Astrocyte (in vitro differentiated cells and primary cell): ENCODE measurements around the gene AZU1. TPM values are rescaled to one million over a fixed set of nuclear protein-coding genes. Genes with fewer than 3 reads are reported as not detected.

Experiments
- DNase-seq: peaks from one replicate; pipeline ENCODE4 v3.0.0-alpha.2; 2010; ENCODE audit warnings: low read depth
- FAIRE-seq: peaks from 2 replicates; lab custom pipeline; 2011; peaks lifted over from hg19 to GRCh38; lab: Jason Lieb, UNC
- H2AFZ ChIP-seq: 2 replicates; pipeline ENCODE4 v1.6.0; 2012; ENCODE audit warnings: low read depth, low read length, inconsistent platforms
- H3K27ac ChIP-seq: 2 replicates; pipeline ENCODE4 v1.5.1; 2011; ENCODE audit warnings: low read depth, low read length, inconsistent platforms
- H3K27me3 ChIP-seq: 2 replicates; pipeline ENCODE4 v1.6.0; 2011; ENCODE audit warnings: low read length, inconsistent platforms; ENCODE audit not compliant: insufficient read depth
- H3K36me3 ChIP-seq: 2 replicates; pipeline ENCODE4 v1.5.1; 2011; ENCODE audit warnings: low read length, inconsistent platforms; ENCODE audit not compliant: insufficient read depth
- H3K4me1 ChIP-seq: 2 replicates; pipeline ENCODE4 v1.5.1; 2011; ENCODE audit warnings: low read length, inconsistent platforms; ENCODE audit not compliant: insufficient read depth
- H3K4me2 ChIP-seq: 2 replicates; pipeline ENCODE4 v1.6.0; 2012; ENCODE audit warnings: low read length, inconsistent platforms
- H3K4me3 ChIP-seq: 2 replicates; pipeline ENCODE4 v1.5.1; 2011; ENCODE audit warnings: low read depth, mild to moderate bottlenecking, low read length, inconsistent platforms; ENCODE audit not compliant: insufficient read depth
- H3K79me2 ChIP-seq: 2 replicates; pipeline ENCODE4 v1.6.0; 2012; ENCODE audit warnings: mild to moderate bottlenecking, low read length, inconsistent platforms; ENCODE audit not compliant: insufficient read depth
- H3K9ac ChIP-seq: 2 replicates; pipeline ENCODE4 v1.6.0; 2012; ENCODE audit warnings: mild to moderate bottlenecking, low read length, inconsistent platforms
- H3K9me3 ChIP-seq: 2 replicates; pipeline ENCODE4 v1.5.1; 2012; ENCODE audit warnings: low read depth, mild to moderate bottlenecking, low read length, inconsistent platforms; ENCODE audit not compliant: insufficient read depth
- H4K20me1 ChIP-seq: 2 replicates; pipeline ENCODE4 v1.6.0; 2012; ENCODE audit warnings: low read length, inconsistent platforms; ENCODE audit not compliant: insufficient read depth
- H3K27ac Mint-ChIP-seq: one replicate; pipeline ENCODE4 v1.8.0; 2021; ENCODE audit warnings: mild to moderate bottlenecking, mixed read lengths; ENCODE audit not compliant: unreplicated experiment
- H3K27me3 Mint-ChIP-seq: one replicate; pipeline ENCODE4 v1.8.0; 2021; ENCODE audit warnings: low read depth, mixed read lengths; ENCODE audit not compliant: unreplicated experiment
- H3K36me3 Mint-ChIP-seq: one replicate; pipeline ENCODE4 v1.8.0; 2021; ENCODE audit warnings: low read depth, mixed read lengths; ENCODE audit not compliant: unreplicated experiment
- H3K4me1 Mint-ChIP-seq: one replicate; pipeline ENCODE4 v1.8.0; 2021; ENCODE audit warnings: low read depth, mixed read lengths; ENCODE audit not compliant: unreplicated experiment
- H3K4me3 Mint-ChIP-seq: one replicate; pipeline ENCODE4 v1.8.0; 2021; ENCODE audit warnings: mild to moderate bottlenecking, moderate library complexity, mixed read lengths; ENCODE audit not compliant: unreplicated experiment
- H3K9me3 Mint-ChIP-seq: one replicate; pipeline ENCODE4 v1.8.0; 2021; ENCODE audit warnings: mild to moderate bottlenecking, mixed read lengths; ENCODE audit not compliant: unreplicated experiment
- CTCF ChIP-seq: IDR thresholded peaks from 2 replicates; pipeline ENCODE4 v1.5.1; 2011; ENCODE audit warnings: low read depth, mild to moderate bottlenecking, inconsistent platforms, low read length, moderate library complexity; ENCODE audit not compliant: insufficient read depth
- EZH2 ChIP-seq: IDR thresholded peaks from 2 replicates; pipeline ENCODE4 v1.6.1; 2012; ENCODE audit warnings: mild to moderate bottlenecking, low read length, inconsistent platforms; ENCODE audit not compliant: insufficient read depth
- total RNA-seq: library from RNA; stranded (reverse); gene quantifications from 2 replicates; pipeline ENCODE4 v1.2.1, GENCODE V29; 2021

Gene AZU1
- total RNA-seq, 1 donor from 2014 or later, result 1.00 TPM

DNA sequence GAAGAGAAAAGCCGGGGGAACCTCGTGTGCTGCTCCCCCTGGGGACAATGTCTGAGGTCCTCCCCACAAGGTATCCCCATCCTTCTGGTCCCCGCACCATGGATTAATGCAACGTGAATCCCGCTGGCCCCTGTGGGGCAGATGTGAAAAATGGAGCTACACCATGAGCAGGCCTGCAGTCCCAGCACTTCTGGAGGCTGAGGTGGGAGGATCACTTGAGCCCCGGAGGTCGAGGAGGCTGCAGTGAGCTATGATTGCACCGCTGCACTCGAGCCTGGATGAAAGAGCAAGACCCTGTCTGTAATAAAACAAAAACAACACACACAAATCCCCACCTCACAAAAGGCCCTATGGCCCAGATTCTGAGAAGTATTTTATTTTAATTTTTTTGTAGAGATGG is 30.6 kb downstream of the AZU1 start:
- no peak overlapping the region for H3K27ac Mint-ChIP-seq
- H4K20me1 ChIP-seq, result peaks cover under 1% of the 10 kb centered on the region
- H3K4me1 ChIP-seq, result no peaks in the 10 kb centered on the region
- no peak overlapping the region for H3K4me3 ChIP-seq
- no peaks in the 10 kb centered on the region for H3K9me3 Mint-ChIP-seq
- peaks cover 3% of the 10 kb centered on the region for H3K27me3 ChIP-seq
- H3K27ac ChIP-seq, result no peak overlapping the region
- no peaks in the 10 kb centered on the region for H3K36me3 ChIP-seq
- no peak overlapping the region for H3K9ac ChIP-seq
- no peak overlapping the region for H3K4me2 ChIP-seq
- no peaks in the 10 kb centered on the region for H3K4me1 Mint-ChIP-seq
- FAIRE-seq (no peak), DNase-seq (no peak)
- no peak overlapping the region for H3K4me3 Mint-ChIP-seq
- TF ChIP-seq EZH2 (no peak), CTCF (no peak)
- no peak overlapping the region for H2AFZ ChIP-seq
- no peaks in the 10 kb centered on the region for H3K36me3 Mint-ChIP-seq
- H3K79me2 ChIP-seq, result no peaks in the 10 kb centered on the region
- H3K9me3 ChIP-seq, result no peaks in the 10 kb centered on the region
- peaks cover 13% of the 10 kb centered on the region for H3K27me3 Mint-ChIP-seq

DNA sequence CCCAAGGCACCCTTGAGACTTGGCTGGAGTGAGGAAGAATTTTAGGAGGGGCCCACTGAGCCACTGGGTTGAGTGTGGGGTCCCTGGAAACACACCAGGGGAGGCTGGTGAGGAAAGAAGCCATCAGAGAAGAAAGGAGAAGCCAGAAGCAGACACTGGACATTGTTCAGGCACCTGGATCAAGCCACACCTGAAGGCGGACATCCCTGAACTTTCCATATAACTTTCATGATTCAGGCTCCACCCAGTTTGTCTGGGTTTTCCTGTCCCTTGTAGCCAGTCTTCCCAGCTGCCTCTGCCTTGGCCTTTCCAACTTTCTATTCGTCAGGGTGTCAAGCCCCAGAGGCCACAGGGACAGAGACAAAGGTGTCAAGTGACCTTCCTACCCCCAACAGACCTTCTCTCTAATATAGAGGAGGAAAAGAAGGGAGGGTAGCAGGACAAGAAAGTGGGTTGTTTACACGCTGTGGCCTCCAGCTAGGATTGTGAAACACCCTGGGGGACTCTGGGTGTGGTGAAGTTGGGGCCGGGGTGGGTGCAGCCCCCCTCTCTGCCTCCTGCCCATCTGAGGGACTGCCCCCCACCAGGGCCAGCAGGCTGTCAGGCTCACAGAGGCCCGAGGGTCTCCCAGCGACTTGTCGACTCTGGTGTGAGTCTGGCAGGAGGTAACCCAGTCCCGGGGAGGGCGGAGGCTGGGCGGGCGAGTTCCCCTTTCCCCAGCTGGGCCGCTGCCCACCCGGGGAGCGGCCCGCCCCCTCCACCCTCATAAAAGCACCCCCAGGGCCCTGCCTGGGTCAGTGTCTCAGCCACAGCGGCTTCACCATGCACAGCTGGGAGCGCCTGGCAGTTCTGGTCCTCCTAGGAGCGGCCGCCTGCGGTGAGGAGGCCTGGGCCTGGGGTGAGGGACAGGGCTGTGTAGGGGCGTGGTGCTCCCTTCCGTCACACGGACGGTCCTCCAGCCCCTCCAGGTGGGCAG is 31.5 kb downstream of the AZU1 start, which contains the start of gene CFD:
TSS of gene CFD (plus strand) at position 797 of the 976 bp plus-strand sequence. CDS start at position 823, 26 bp downstream.
- FAIRE-seq, result no peak
- peak within 1 kb of the TSS; percentile 47 for H2AFZ ChIP-seq

More for the DNA sequence above, 31.5 kb downstream of the AZU1 start, which contains the start of gene CFD:
- no peak for DNase-seq
- Histone ChIP-seq H3K4me3 (peak within 1 kb of the TSS; percentile 10), H3K4me2 (peak within 1 kb of the TSS; percentile 60), H3K4me1 (no peaks in the 10 kb centered on the region), H3K36me3 (no peaks in the 10 kb centered on the region), H3K27ac (no peak within 1 kb of the TSS), H3K79me2 (no peaks in the 10 kb centered on the region), H3K9me3 (no peaks in the 10 kb centered on the region), H3K9ac (no peak within 1 kb of the TSS), H3K27me3 (peaks cover 3% of the 10 kb centered on the region), H4K20me1 (peaks cover 3% of the 10 kb centered on the region)
- Mint-ChIP-seq H3K4me3 (peak within 1 kb of the TSS; percentile 34), H3K27me3 (peaks cover 13% of the 10 kb centered on the region), H3K36me3 (no peaks in the 10 kb centered on the region), H3K4me1 (no peaks in the 10 kb centered on the region), H3K9me3 (no peaks in the 10 kb centered on the region), H3K27ac (no peak within 1 kb of the TSS)
- TF ChIP-seq EZH2 (peak; percentile 19), CTCF (no peak)
